GM12872 (cell line): ENCODE results near the gene MIEF1.

Experiments used
- TF ChIP-seq, protein P1 (sequence below): IDR thresholded peaks from 3 replicates; pipeline ENCODE4 v1.5.1; 2011; ENCODE audit warnings: low read depth, mild to moderate bottlenecking, low read length, moderate library complexity; ENCODE audit not compliant: insufficient read depth

MIEF1 gene

GRCh38 chr22:39518144-39518786 is 16.2 kb downstream of the MIEF1 start:
- TF ChIP-seq, protein P1, sequence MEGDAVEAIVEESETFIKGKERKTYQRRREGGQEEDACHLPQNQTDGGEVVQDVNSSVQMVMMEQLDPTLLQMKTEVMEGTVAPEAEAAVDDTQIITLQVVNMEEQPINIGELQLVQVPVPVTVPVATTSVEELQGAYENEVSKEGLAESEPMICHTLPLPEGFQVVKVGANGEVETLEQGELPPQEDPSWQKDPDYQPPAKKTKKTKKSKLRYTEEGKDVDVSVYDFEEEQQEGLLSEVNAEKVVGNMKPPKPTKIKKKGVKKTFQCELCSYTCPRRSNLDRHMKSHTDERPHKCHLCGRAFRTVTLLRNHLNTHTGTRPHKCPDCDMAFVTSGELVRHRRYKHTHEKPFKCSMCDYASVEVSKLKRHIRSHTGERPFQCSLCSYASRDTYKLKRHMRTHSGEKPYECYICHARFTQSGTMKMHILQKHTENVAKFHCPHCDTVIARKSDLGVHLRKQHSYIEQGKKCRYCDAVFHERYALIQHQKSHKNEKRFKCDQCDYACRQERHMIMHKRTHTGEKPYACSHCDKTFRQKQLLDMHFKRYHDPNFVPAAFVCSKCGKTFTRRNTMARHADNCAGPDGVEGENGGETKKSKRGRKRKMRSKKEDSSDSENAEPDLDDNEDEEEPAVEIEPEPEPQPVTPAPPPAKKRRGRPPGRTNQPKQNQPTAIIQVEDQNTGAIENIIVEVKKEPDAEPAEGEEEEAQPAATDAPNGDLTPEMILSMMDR: no peak

GRCh38 chr22:39518996-39519680 is 17.0 kb downstream of the MIEF1 start:
- TF ChIP-seq, protein P1: no peak

DNA sequence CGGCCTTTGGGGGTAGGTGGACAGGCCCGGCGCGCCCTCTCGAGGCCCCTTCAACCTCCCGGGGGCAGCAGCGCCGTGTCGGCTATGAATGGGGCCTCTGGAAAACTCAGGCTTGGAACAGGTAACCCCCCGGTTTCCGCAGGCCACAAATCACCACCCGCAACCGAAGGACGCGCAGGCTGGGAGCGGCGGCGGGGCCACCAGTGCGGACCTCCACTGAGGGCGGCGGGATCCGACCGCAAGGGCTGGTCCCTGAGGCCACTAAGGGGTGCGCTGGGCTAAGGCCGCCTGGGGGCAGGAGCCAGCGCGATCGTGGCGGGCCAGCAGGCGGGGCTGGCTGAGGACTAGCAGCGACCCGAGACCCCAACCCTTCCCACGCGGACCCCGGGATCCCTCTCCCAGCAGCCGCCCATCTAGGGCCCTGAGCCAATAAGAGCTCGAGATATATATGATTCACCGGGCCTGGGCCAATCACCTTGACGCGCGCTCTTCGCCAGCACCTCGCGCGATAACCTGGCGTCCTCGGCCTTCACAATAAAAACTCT is 17.7 kb downstream of the MIEF1 start:
- TF ChIP-seq, protein P1: peak; percentile 43; the same call in 2 of the 3 replicates

DNA sequence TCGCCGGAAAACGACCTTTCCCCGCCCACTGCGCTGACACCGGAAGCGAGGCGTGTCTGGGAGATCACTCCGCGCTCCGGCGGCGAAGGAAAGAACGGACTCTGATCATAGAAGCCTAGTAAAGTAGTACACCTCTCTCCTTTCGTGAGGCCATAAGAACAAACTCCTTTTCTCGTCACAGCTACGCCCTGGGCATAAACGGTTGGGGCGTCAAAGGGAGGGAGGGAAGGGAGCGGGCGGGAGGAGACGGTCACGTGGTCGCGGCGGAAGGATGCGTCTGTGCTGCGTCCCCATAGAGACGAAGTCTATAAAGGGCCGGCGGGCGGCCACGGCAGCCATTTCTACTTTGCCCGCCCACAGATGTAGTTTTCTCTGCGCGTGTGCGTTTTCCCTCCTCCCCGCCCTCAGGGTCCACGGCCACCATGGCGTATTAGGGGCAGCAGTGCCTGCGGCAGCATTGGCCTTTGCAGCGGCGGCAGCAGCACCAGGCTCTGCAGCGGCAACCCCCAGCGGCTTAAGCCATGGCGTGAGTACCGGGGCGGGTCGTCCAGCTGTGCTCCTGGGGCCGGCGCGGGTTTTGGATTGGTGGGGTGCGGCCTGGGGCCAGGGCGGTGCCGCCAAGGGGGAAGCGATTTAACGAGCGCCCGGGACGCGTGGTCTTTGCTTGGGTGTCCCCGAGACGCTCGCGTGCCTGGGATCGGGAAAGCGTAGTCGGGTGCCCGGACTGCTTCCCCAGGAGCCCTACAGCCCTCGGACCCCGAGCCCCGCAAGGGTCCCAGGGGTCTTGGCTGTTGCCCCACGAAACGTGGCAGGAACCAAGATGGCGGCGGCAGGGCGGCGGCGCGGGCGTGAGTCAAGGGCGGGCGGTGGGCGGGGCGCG is 18.4 kb downstream of the MIEF1 start, which contains the start of gene ATF4:
TSS of gene ATF4 (plus strand) at position 337 of the 880 bp plus-strand sequence. CDS start 884 bp downstream, outside the sequence.
- TF ChIP-seq, protein P1: no peak

DNA sequence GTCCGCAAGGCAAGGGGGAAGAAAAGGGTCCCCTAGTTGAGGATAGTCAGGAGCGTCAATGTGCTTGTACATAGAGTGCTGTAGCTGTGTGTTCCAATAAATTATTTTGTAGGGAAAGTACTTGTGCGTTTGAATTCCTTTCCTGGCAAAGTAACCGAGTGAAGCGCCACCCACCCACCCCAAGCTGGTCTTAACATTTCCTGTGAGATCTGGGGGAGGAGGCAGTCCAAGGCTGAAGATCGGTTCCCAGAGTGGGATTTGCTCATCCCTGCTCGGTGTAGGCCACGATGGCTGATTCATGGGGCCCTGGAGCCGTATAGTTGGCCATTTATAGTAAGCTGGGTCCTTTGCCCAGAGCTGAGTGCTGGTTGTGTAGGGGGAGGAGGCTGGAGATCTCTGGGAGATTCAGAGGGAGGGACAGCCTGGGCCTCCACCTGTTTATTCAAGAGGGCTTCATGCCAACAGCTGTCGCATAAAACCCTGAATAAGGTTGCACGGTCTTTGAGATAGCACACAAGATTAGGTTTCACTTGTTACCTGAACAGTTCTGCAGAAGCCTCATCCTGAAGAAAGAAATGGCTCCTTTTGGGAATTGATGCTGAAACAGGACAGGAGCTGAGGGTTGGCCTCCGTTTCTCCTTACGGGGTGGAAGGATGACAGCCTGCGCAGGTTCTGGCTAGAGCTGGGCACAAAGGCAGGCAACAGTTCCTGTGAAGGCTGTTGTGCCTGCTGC is 20.6 kb downstream of the MIEF1 start:
- TF ChIP-seq, protein P1: no peak

GRCh38 chr22:39524089-39524752 is 22.1 kb downstream of the MIEF1 start:
- TF ChIP-seq, protein P1: no peak
